CD4-positive, alpha-beta T cell treated with Interleukin-2 at 100 ng/mL for 4 hours (primary cell): Measurements from ENCODE around the gene RCSD1.
A peak's percentile ranks its signal among the peaks of the same experiment; 100 is the strongest.

Experiments used
- DNase-seq: peaks from one replicate; pipeline ENCODE4 v3.0.0-alpha.2; 2020; ENCODE audit warnings: low spot score

RCSD1 gene

DNA sequence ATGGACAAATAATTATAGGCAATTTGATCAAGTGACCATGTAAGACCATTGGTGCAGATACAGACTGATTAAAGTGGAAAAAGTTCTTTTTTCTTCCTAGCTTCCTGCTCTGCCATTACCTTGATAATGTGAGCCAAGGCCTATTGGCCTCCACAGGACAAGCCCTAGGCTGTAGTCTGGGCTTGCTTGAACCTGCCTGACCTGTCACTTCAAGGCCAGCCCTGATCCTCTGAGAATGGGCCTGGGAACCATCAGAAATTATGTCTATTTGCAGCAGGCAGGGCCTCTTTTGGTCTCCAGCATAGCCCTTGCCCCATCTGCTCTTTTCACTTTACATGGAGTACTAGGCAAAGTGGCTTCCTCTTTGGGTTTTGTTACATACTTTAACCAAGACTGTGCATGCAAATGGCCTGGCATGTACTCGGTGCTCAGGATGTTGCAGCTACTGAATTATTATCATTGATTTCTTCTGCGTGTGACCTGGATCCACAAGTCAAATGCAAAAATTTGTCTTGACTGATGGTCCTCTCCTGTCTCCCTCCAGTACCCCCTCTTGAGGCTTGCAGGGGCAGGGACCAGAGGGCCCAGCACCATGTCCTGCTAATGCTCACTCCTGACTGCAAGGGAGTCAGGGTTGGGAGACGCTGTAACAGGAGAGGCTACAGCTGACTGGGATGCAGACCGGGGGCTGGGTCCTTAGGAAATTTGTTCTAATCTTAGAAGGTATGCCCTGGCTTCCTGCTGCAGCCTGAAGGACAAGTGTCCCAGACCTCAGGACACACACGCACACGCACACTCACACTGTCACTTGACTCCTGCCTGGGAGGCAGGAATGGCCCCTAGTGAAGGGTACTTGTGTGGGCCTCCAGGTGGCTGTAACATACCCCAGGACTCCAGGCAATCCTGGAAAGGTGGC lies 39.4 kb downstream of the RCSD1 start:
- no peak for DNase-seq

DNA sequence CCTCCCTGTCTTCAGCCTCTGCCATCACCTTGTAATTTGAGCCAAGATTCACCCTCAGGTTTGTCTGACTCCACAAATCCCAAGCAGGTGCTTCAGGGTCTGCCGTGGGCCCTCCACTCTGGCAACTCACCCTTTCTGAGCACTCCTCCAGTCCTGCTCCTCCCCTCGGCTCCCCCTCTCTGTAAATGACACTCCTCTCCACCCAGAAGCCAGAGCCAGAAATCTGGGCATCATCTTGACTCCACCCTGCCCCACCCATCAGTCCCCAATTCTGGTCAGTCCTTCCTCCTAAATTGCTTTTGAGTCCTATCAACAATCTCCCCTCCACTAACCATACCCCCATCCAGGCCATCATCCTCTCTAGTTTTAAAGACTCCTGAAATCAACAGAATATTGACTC lies 40.5 kb downstream of the RCSD1 start:
- no peak for DNase-seq

DNA sequence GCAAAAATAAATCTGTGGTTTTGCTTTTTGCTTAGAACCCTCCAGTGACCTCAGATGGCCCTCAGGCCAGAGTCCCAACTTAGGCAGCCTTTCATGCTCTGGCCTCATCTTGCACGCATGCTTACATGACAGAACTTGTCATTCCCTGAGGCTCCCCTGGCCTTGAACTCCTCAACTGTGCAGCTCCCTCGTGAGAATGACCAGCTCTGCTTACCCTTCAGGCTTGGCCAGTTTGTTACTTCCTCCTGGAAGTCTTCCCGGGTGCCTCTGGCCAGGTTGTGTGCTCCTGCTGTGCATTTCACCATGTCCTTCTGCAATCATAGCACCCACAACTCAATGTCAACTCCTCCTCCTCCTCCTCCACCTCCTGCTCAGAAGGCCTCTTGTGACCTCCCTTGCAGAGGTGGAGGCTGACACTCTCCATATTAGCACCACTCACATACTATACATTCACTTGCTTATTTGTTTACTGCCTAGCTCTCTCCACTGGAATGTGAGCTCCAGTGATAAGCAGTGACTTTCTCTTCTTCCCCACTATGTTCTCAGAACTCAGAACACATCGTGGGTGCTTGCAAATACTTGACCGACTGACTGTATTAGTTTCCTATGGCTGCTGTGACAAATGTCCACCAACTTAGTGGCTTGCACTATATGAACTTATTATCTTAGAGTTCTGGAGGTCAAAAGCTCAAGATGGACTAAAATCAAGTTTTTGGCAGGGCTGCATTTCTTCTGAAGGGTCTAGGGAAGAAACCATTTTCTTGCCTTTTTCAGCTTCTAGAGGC lies 41.9 kb downstream of the RCSD1 start:
- no peak for DNase-seq

DNA sequence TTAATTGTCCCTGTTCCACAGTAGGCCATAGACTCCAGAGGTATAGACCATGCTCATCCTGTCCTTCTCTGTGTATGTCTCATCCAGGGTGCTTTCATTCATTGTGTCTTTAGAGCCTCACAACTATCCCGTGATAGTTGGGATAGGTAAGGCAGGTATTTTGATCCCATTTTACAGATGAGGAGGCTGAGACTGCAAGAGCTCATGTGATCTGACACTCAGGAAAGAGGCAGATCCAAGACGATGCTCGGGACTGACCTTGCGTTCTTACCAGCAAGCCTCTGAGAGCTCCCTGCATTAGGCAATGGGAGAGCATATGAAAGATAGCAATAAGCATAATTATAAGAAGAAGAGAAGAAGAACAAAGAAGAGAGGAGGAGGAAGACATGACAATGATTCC lies 42.8 kb downstream of the RCSD1 start:
- DNase-seq = no peak

DNA sequence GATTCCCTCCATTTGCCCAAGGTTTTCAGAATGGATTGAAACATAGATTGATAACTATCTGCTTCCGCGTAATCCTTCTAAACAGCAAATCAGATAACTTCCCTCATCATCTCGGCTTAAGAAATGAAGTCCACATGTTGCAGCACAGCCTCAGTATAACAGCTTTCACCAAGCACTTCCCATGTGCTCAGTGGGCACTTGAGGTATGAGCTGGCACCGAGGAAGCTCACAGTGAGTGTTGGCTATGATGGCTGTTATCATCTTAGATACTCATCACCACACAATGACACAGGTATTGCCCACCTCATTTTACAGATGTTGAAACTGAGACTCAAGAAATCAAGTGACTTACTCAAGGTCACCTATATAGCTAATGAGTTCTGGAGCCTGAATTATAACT lies 43.2 kb downstream of the RCSD1 start:
- DNase-seq = no peak

DNA sequence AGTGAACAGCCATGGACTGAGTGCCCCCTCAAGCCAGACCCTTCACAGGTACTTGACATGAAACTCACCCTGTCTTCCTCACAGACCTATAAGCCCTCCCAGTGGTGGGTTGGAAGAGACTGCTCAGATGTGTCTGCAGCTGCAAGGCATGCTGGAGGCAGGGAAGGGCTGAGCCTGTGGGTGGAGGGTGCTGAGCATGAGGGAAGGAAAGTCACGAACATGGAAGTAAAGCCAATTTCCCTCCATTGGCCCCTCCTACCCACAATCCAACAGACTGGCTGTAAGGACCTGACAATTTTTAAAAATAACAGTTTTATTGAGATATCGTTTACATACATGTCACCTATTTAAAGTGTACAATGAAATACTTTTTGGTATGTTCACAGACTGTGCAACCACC lies 44.1 kb downstream of the RCSD1 start:
- DNase-seq = no peak

DNA sequence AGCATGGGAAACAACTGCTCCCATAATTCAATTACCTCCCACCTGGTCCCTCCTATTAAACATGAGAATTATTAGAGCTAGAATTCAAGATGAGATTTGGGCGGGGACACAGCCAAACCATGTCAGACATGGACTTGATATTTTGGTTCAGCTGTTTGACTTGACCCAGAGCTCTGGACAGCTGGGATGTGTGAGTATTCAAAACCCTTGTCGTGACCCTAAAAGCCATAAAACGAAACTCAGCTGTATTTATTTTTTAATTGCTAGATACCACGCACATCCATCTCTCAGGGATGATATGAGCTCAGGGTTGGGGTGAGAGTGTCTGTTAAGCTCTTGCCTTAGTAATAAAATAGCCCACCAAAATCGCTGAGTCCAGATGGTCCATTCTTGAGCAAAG lies 45.4 kb downstream of the RCSD1 start:
- no peak for DNase-seq

DNA sequence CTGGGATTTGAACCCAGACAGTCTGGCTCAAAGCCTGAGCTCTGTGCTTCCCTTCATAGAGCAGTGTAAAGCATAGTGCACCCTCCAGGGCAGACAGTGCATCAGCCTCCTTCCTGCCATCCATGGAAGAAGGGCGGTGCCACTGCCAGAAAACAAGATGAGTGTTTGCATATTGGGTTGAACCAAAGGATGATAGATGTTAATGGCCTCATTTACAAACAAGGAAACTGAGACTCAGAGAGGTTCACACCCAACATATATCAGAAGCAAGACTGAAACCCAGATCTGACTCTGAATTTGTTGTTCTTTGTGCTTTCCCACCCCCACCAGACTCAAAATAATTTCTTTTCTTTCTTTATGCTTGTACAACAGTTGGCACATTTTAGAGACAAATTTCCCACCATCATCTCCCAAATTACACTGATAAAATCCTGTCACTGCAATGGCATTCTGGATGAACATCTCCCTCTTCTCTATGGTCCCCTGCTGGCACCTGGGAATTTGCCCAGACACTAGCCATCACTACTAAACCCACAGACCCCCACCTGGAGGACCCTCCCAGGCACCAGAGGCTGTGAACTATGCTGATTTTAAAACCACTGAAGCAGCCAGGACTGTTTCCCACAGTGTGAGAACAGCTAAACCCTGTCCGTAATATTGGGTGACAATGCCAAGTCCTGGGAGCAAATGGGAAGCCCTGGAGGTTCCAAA lies 46.3 kb downstream of the RCSD1 start:
- no peak for DNase-seq

DNA sequence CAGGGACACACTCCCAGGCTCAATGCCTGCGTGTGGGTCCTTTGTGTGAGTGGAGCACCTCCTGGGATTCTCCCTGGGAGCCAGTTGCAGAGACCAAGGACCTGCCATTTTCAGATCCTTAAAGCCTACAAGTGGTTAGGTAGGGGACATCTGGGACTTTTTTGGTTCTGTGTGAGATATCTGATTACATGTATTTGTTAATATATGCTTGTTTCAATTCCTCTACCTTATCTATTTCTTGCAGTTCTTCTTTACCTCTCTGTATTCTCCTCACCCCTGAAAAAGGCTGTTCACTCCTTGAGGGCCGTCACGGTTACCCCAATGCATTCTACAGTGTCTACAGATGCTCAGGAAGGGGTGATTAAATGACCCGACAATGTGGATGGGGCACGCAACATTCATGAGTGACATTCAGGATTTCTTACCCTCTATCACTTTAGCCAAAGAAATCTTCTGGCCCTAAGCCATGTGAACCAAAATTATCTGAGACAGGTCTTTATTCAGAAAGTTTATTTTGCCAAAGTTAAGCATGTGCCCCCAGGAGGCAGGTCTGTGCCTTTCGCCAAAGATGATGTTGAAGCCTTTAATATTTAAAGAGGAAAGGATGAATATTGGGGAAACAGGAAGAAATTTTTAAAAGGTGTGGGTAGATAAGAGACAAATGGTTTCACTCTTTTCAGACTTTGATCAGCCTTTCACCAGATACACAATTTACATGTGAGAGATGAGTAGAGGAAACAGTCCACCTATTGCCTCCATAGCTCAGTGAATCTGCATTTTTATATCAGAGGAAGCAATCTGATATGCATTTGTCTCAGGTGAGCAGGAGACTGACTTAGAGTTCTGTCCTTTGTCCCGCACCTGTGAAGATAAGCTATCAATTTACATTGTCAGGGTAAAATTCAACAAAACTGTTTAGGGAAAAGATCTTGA lies 47.1 kb downstream of the RCSD1 start:
- DNase-seq = no peak

DNA sequence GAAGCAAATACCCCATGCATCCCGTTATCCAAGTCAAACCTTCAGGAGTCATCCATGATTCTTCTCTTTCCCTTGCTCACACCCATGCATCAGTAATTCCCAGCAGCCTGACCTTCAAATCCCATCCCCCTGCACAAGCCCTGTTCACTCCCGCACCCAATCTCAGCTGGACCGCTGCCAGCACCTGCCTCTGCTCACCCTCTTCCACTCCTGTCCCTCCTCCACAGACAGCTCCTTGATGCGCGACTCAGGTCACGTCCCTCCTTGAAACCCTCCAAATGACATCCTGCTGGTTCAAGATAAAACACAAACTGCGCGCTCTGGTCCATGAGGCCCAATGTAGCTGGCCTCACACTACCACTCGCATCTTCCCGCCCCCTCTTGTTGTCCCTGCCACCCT lies 48.4 kb downstream of the RCSD1 start:
- DNase-seq = no peak

DNA sequence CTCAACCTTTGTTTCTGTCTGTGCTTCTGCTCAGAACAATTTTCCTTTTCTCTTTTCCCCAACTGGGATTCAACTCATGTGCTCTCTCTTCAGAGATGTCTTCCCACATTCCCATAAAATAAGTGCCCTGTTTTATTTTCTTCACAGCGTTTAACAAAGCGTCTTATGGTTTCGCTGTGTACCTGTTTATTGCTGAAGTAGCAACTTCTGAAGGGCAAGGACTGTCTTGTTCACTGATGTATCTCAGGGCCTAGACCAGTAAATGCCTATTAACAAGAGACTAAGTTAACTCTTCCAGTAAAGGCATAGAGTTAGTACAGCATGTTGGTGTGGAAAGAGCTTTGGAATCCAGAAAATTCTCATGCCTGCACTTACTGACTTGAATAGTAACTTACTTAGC lies 48.8 kb downstream of the RCSD1 start:
- DNase-seq = no peak

DNA sequence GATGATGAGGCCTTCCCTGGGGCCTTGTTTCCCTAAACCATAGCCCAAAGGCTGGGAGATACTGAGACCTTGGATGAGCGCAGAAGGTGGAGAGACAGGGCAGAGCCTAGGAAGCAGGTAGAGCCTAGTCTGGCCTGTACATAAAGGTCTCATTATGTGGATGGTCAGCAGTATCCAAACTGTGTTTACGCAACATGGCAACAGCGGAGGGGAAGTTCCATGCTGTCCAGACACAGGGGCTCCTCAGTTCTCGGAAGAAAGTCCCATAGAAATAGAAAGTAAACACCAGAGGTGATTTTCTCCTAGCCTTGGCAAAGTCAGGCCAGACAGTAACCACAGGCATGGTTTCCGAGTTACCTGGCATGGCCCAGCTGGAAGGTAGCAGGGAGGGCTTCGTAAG lies 49.7 kb downstream of the RCSD1 start:
- no peak for DNase-seq

DNA sequence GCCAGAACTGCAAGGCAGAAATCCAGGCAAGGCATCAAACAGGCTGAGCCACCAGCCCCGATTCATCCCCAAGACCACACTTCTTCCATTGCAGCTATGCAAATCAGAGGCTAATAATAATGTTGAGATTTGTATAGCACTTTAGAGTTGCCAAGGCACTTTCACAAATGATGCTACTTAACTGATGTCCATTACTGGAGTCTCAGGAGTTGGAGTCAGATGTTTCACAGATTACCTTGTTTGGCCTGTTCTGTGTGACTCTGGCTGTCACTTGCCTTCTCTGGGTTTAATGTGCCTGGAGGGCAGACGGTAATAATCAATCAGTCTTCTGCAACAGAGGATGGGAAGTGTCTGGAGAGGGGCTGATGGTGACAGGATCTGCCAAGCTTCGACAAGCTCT lies 51.0 kb downstream of the RCSD1 start:
- DNase-seq = no peak

DNA sequence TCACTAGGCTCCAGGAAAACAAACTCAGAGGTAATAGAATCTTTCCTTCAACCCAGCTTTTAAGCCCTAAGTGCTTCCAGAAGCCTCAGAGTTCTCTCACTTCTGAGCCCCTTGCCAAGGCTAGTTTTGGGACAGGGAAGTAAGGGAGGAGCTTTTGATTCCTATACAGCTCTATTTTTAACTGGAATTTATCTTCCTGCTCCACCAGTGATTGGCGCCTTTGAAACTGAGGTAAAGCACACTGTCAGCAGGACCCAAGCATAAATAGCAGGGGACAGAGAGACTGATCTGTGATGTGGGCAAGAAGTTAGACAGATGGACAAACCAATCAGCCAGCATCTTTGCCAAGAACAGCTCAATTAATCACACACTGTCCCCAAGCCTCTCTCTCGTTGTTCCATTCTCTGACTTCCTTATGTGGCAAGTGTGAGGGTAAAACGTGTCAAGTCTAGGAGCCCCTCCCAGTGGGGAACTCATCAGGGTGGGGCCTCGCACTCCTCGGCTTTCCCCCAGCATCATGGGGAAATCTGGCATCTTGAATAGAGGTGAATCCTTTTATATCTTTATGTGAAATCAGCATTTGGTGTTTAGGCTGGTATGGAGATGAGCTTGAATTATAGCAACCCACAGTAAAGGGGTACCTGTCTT lies 51.5 kb downstream of the RCSD1 start:
- no peak for DNase-seq

DNA sequence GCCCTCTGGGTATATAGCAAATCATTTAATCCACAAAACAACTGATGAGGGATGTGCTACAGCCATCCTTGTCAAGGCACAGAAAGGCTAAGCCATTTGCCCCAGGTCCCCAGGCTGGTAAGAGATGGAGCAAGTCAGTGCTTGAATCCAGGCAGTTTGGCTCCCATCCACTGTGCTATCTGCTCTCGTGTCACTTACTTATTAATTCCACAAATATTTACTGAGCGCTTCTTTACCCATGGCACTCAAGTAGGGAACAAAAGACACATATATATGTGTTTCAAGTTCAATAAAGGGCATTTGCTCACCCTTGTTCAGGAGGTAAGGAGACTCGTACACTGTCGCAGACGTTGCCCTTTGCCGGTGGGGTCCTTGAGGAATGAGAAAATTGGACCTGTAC lies 53.2 kb downstream of the RCSD1 start:
- no peak for DNase-seq

DNA sequence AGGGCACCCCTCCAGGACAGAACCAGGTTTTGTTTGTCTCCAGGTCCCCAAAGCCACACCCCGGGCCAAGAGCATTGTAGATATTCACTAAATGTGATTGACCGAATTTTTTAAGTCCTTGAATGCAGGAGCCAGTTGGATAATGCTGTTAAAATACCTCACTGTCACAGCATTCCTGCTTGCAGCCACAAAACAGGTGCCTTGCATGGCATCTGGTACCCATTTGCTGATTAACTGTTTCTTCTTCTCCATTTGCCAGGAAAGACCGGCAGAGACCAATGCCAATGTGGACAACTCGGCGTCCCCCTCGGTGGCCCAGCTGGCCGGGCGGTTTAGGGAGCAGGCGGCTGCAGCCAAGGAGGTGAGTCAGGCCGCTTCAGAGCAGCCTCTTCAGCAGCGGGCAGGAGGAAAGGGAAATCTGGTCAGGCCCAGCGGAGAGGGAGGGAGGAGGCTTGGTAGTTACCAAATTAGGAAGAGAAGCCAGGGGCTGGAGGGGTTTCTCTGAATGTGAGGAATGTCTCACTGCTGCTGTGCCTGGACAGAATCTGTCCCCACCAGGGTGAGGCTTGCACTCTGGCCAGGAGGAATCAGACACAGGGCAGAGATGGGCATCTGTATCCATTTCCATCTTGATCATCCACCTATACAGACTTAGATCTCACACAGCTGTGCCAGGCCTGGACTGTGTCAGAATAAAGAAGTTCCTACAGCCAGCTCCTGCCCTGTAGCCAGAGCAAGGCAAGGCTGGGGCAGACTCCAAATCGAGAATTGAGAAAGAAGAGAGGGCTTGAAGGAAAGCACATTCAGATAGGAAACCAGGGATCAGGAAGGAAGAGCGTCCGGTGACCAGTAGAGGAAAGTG lies 53.8 kb downstream of the RCSD1 start:
- DNase-seq = no peak

DNA sequence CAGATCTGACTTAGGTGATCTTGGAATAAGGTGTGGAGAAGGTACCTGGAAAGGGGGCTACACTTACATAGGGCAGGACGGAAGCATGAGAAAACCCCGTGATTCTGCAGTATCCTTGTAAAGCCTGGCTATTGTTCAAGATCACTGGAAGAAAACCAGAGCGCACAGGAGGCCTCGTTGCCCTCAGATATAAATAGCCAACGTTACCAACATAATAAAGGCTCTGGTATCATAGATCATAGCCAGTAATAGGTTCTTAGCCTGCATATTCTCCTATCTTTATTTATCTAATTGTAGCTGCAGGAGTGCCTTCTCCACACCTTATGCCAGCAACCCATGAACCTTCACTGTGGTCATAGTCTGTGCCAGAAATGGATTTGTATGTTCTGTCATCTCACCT lies 55.8 kb downstream of the RCSD1 start:
- DNase-seq = no peak

DNA sequence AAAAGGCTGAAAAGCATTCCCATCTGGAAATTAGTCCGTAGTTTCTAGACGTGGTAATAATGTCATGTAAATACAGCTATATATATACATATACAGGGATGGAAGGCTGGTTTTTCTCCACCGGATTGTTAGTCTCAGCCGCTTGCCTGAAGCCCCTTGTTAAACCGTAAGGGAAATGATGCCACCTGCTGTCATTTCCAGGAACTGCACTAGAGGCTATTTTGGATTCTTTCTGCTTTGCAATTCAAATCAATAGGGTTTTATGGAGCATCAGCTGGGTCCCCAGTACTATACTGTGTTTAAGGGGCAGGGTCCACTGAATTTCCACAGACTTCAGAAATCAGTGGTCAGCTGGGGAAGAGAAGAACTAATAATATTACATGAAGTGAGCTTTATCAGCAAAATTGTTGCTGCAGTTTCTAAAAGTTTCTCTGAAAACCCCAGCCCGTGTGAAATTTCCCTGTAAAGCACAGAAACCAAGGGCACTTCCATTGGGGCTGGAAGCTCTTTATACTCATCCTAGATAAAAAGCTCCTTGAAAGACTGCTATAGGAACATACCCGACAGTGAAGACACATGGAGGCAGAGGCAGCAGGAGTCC lies 58.0 kb downstream of the RCSD1 start:
- peak; percentile 90 for DNase-seq

DNA sequence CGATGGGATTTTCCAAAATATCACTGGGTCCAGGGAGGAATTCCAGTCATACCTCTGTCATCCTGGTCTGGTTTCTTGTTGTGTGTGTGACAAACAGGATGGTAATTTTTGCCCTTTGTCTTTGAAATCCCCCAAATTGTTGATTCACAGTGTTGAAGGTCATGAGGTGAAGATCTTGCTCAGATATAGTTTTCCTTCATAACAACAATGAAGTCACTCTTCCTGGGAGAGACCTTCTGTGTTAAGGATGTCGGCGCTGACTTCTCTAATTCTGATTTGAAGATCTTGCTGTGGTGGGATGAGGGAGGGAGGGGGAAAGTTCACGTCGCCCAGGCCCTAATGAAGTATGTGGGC lies 59.5 kb downstream of the RCSD1 start:
- no peak for DNase-seq

DNA sequence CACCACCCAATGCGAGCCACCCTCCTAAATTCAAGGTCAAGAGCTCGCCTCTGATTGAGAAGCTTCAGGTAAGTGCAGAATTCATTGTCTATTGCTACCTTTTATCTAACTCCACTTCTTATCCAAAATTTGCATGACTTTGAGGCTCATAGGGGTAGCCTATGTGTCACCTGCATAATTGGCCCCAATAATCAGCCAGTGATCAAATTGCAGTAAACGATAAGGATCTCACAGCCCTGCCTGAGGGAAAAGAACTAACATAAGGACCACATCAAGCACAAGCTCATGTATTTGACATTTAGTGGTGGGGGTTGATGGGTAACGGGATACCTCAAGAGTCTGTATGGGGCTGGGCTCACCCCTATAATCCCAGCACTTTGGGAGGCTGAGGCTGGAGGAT lies 60.0 kb downstream of the RCSD1 start:
- no peak for DNase-seq
